GM12878 (cell line): ENCODE data around the gene NAB1. TPM values are rescaled to one million over a fixed set of nuclear protein-coding genes. Genes with fewer than 3 reads are reported as not detected.

Experiments
- ATAC-seq: fragments of 200-7000 bp; cut with Tn5 transposase; 3 replicates; pipeline ENCODE4 v1.9.1; 2020; ENCODE audit warnings: mild to moderate bottlenecking, moderate library complexity
- BruUV-seq: library from RNA; stranded (reverse); fragments of 400-500 nt; replicated peaks from 2 replicates; lab custom pipeline; 2021; lab: Mats Ljungman, UMichigan
- CTCF ChIA-PET: fragments of 300-600 bp; sonication (Branson Sonifier 250); formaldehyde crosslinking; extraction: SDS; loops from one replicate; lab custom pipeline; 2021; ENCODE audit warnings: inconsistent platforms; lab: Yijun Ruan, JAX
- POLR2A ChIA-PET: fragments of 350-600 bp; formaldehyde crosslinking; extraction: SDS; loops from one replicate; lab custom pipeline; 2021; ENCODE audit warnings: inconsistent platforms; lab: Charles Lee
- RAD21 ChIA-PET: fragments of 300-600 bp; sonication (Branson Sonifier 250); formaldehyde crosslinking; loops from one replicate; lab custom pipeline; 2023; ENCODE audit warnings: antibody characterized with exemption; ENCODE audit not compliant: unreplicated experiment; lab: Charles Lee
- SMC1A ChIA-PET: fragments of 300-600 bp; sonication (Branson Sonifier 250); formaldehyde crosslinking; loops from one replicate; lab custom pipeline; 2023; ENCODE audit not compliant: unreplicated experiment, uncharacterized antibody; lab: Charles Lee
- DNase-seq: peaks from one replicate; pipeline ENCODE4 v3.0.0-alpha.2; 2011; ENCODE audit warnings: low read depth, low spot score
- FAIRE-seq: peaks from 3 replicates; lab custom pipeline; 2011; peaks lifted over from hg19 to GRCh38; lab: Jason Lieb, UNC
- H2AFZ ChIP-seq: 2 replicates; pipeline ENCODE4 v1.6.0; 2011; ENCODE audit warnings: low read depth, low read length, control low read depth; ENCODE audit not compliant: control insufficient read depth
- H3K27ac ChIP-seq: 2 replicates; pipeline ENCODE4 v1.5.1; 2011; ENCODE audit warnings: control low read depth; ENCODE audit not compliant: control insufficient read depth, insufficient read depth
- H3K27me3 ChIP-seq, 2 experiments: replicated peaks in 1 of 2; 2 replicates each; pipeline versions ENCODE4 v1.6.0 to v1.6.1; 2011; ENCODE audit warnings: low read length in 1 of 2; ENCODE audit not compliant: control insufficient read depth in 2 of 2, insufficient read depth in 2 of 2
- H3K36me3 ChIP-seq, 2 experiments: 2 replicates each; pipeline ENCODE4 v1.5.1; 2011; ENCODE audit warnings: low read length in 1 of 2; ENCODE audit not compliant: control insufficient read depth in 2 of 2, insufficient read depth in 2 of 2
- H3K4me1 ChIP-seq: 2 replicates; pipeline ENCODE4 v1.6.1; 2011; ENCODE audit warnings: mild to moderate bottlenecking, low read length, moderate library complexity, mixed read lengths; ENCODE audit not compliant: control insufficient read depth, insufficient read depth
- H3K4me2 ChIP-seq: 2 replicates; pipeline ENCODE4 v1.6.0; 2011; ENCODE audit warnings: control low read depth; ENCODE audit not compliant: control insufficient read depth, insufficient read depth
- H3K4me3 ChIP-seq: fragments of 200-600 bp; sonication (generic); 2 replicates; pipeline ENCODE4 v1.5.1; 2016
- H3K79me2 ChIP-seq: 2 replicates; pipeline ENCODE4 v1.6.0; 2011; ENCODE audit warnings: low read length; ENCODE audit not compliant: control insufficient read depth, insufficient read depth
- H3K9ac ChIP-seq: 2 replicates; pipeline ENCODE4 v1.8.0; 2011; ENCODE audit warnings: low read length, control low read depth, mixed read lengths; ENCODE audit not compliant: control insufficient read depth, insufficient read depth
- H3K9me3 ChIP-seq: replicated peaks from 3 replicates; pipeline ENCODE4 v1.5.1; 2011; ENCODE audit warnings: mild to moderate bottlenecking, low read length; ENCODE audit not compliant: control insufficient read depth, insufficient read depth
- H4K20me1 ChIP-seq: 2 replicates; pipeline ENCODE4 v1.6.0; 2011; ENCODE audit not compliant: control insufficient read depth, insufficient read depth
- ASH2L ChIP-seq: fragments of 300-600, 200-600 bp; sonication (generic); IDR thresholded peaks from 2 replicates; pipeline ENCODE4 v1.6.1; 2017; ENCODE audit warnings: low read depth, mild to moderate bottlenecking, borderline replicate concordance
- ATF3 ChIP-seq: IDR thresholded peaks from 2 replicates; pipeline ENCODE4 v1.6.1; 2011; ENCODE audit warnings: low read depth, mild to moderate bottlenecking, low read length, moderate library complexity, borderline replicate concordance; ENCODE audit errors: extremely low read depth
- CBFB ChIP-seq: IDR thresholded peaks from 2 replicates; pipeline ENCODE4 v1.6.1; 2016; ENCODE audit warnings: antibody characterized with exemption, low read depth
- EGR1 ChIP-seq, 2 experiments: IDR thresholded peaks; 1 replicate in 1 of 2; 2 replicates in 1 of 2; pipeline ENCODE4 v1.6.1; 2011 to 2012; ENCODE audit warnings: low read depth in 2 of 2, low read length in 2 of 2, borderline replicate concordance in 1 of 2, mild to moderate bottlenecking in 1 of 2, moderate library complexity in 1 of 2
- IKZF1 ChIP-seq: fragments of 450-650 bp; conservative IDR thresholded peaks from 2 replicates; pipeline ENCODE4 v1.6.1; 2017; ENCODE audit warnings: antibody characterized with exemption, mild to moderate bottlenecking
- POLR2A ChIP-seq: IDR thresholded peaks from 2 replicates; pipeline ENCODE4 v1.6.1; 2011; ENCODE audit warnings: low read depth, mild to moderate bottlenecking, low read length
- RAD51 ChIP-seq: fragments of 450-650 bp; IDR thresholded peaks from 2 replicates; pipeline ENCODE4 v1.6.1; 2016; ENCODE audit warnings: moderate library complexity, mild to moderate bottlenecking, inconsistent platforms
- REST ChIP-seq: IDR thresholded peaks from 2 replicates; pipeline ENCODE4 v1.6.1; 2012; ENCODE audit warnings: mild to moderate bottlenecking, low read depth, low read length
- RUNX3 ChIP-seq: IDR thresholded peaks from 2 replicates; pipeline ENCODE4 v1.6.1; 2012; ENCODE audit warnings: low read length, inconsistent platforms
- ZNF622 ChIP-seq: fragments of 450-650 bp; IDR thresholded peaks from 2 replicates; pipeline ENCODE4 v1.6.1; 2017; ENCODE audit warnings: mild to moderate bottlenecking, inconsistent platforms
- ZZZ3 ChIP-seq: IDR thresholded peaks from 2 replicates; pipeline ENCODE4 v1.6.1; 2011; ENCODE audit warnings: low read depth; ENCODE audit not compliant: control insufficient read depth, insufficient read length
- WGBS: methylation state at CpG from one replicate; pipeline ENCODE4 v1.1.6; 2016; ENCODE audit warnings: low lambda C conversion rate; ENCODE audit not compliant: insufficient replicate concordance, insufficient coverage; ENCODE audit errors: missing lambda C conversion rate; 5-methylcytosine and 5-hydroxymethylcytosine counted together
- in situ Hi-C: fragments of 300-500 bp; cut with MboI; formaldehyde crosslinking; loops from 9 replicates; pipeline ENCODE4 v1.14.3; 2018; ENCODE audit warnings: mixed read lengths
- intact Hi-C: fragments of 100-400 bp; cut with micrococcal nuclease; formaldehyde crosslinking; loops from one replicate; pipeline ENCODE4 v1.14.2; 2022; ENCODE audit not compliant: unreplicated experiment
- polyA plus RNA-seq, 11 experiments: library from polyadenylated mRNA; depleted of rRNA in 4 of 11; unstranded in 6 of 11; stranded (reverse) in 5 of 11; fragments of >200 nt; fragmentation: Nextera tagmentation in 4 of 11; fragmentation: Illumina TruSeq in 1 of 11; extraction: Ambion mirVana in 4 of 11; extraction: Trizol in 1 of 11; gene quantifications; 1 replicate in 1 of 11; 2 replicates in 10 of 11; pipeline versions ENCODE4 v1.2.1 to v1.2.3, GENCODE V29; 2011 to 2016; ENCODE audit warnings: inconsistent platforms in 2 of 11, missing spikeins in 2 of 11, low read depth in 1 of 11
- total RNA-seq, 4 experiments: library from RNA; depleted of rRNA in 3 of 4; stranded (reverse); fragments of >200 nt in 3 of 4; fragmentation: Illumina TruSeq in 1 of 4; extraction: Trizol in 1 of 4; gene quantifications; 2 replicates each; pipeline versions ENCODE4 v1.2.1 to v1.2.3, GENCODE V29; 2013 to 2021
- TF ChIP-seq, protein P1 (sequence below): fragments of 450-650 bp; IDR thresholded peaks from 2 replicates; pipeline ENCODE4 v1.6.1; 2014; ENCODE audit warnings: mild to moderate bottlenecking
- TF ChIP-seq, protein P2 (sequence below): fragments of 450-650 bp; conservative IDR thresholded peaks from 2 replicates; pipeline ENCODE4 v1.6.1; 2017; ENCODE audit warnings: mild to moderate bottlenecking, moderate library complexity

The NAB1 gene
- total and polyA plus RNA-seq, 10 of the 15 experiments (the other 5 are each of a cell fraction or from before 2014, with no cell fraction given): 4.5 to 39.6 (median 23.0) TPM

DNA sequence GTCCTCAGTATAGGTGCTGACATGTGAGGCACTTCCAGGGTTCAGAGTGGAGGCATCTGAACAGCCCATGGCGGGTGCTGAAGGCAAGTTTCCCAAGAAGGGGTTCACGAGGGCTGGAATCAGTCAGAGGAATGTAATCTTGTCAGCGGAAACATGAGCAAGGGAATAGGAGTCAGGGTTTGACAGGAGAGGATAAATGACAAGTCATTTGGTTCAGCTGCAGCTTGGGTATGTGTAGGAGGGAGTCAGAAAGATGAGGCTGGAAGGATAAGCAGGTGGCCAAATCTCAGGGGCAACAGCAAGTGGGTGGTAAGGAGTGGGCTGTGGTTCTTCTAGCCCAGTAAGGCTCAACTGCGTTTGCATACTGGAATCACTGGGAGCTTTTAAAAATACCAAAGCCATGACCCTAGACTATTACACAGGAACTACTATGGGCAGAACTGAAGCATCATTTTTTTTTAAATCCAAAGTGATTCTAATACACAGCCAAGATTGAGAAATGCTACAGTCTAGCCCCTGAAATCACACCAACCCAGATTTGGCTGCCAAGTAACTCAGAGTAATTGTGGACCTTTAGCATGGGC lies 41.8 kb upstream of the NAB1 start:
- no peaks in the 10 kb centered on the region for H3K27me3 ChIP-seq
- 47% methylated on average over 4 of the region's 4 CpGs for WGBS
- ChIA-PET SMC1A (interaction anchor here (0.6 to 2.3 kb wide), 9 partner anchors 19 to 263 kb away, joined by 3 to 10 read pairs (median 4); no protein-coding TSS in a partner anchor), CTCF (interaction anchor here (0.8 to 1.6 kb wide), 6 partner anchors 12 to 74 kb away, joined by 3 to 5 read pairs (median 3); no protein-coding TSS in a partner anchor), POLR2A (interaction anchor here (2.1 kb wide), 1 partner anchor 72 kb away, joined by 10 read pairs; no protein-coding TSS in a partner anchor), RAD21 (interaction anchor here (1.1 to 3.2 kb wide), 7 partner anchors 24 to 73 kb away, joined by 3 to 20 read pairs (median 6); no protein-coding TSS in a partner anchor)
- no TSS peak for BruUV-seq
- no peak overlapping the region for H3K27ac ChIP-seq
- no peaks in the 10 kb centered on the region for H3K79me2 ChIP-seq
- ATAC-seq (peak; percentile 19; the same call in 1 of the 3 replicates), DNase-seq (no peak), FAIRE-seq (no peak)
- no peaks in the 10 kb centered on the region for H4K20me1 ChIP-seq
- in situ Hi-C loops: no loop called here
- no peaks in the 10 kb centered on the region for H3K9me3 ChIP-seq
- H3K4me2 ChIP-seq: peak overlapping the region; percentile 7; the same call in 1 of the 2 replicates
- no peak overlapping the region for H2AFZ ChIP-seq
- peaks cover 15% of the 10 kb centered on the region for H3K4me1 ChIP-seq
- no peak overlapping the region for H3K4me3 ChIP-seq
- intact Hi-C loops: no loop called here
- H3K36me3 ChIP-seq: no peaks in the 10 kb centered on the region
- no peak overlapping the region for H3K9ac ChIP-seq
- no peak for TF ChIP-seq ASH2L
- 0 out of 2 replicates have a peak, but pooled peaks have one; percentile 19 for TF ChIP-seq RUNX3
- TF ChIP-seq, protein P1, sequence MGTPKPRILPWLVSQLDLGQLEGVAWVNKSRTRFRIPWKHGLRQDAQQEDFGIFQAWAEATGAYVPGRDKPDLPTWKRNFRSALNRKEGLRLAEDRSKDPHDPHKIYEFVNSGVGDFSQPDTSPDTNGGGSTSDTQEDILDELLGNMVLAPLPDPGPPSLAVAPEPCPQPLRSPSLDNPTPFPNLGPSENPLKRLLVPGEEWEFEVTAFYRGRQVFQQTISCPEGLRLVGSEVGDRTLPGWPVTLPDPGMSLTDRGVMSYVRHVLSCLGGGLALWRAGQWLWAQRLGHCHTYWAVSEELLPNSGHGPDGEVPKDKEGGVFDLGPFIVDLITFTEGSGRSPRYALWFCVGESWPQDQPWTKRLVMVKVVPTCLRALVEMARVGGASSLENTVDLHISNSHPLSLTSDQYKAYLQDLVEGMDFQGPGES: no peak
- TF ChIP-seq, protein P2, sequence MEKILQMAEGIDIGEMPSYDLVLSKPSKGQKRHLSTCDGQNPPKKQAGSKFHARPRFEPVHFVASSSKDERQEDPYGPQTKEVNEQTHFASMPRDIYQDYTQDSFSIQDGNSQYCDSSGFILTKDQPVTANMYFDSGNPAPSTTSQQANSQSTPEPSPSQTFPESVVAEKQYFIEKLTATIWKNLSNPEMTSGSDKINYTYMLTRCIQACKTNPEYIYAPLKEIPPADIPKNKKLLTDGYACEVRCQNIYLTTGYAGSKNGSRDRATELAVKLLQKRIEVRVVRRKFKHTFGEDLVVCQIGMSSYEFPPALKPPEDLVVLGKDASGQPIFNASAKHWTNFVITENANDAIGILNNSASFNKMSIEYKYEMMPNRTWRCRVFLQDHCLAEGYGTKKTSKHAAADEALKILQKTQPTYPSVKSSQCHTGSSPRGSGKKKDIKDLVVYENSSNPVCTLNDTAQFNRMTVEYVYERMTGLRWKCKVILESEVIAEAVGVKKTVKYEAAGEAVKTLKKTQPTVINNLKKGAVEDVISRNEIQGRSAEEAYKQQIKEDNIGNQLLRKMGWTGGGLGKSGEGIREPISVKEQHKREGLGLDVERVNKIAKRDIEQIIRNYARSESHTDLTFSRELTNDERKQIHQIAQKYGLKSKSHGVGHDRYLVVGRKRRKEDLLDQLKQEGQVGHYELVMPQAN: no peak
- TF ChIP-seq IKZF1: peak; percentile 32; the same call in 1 of the 2 replicates
- no peak for TF ChIP-seq ATF3
- TF ChIP-seq REST: no peak
- no peak for TF ChIP-seq POLR2A
- TF ChIP-seq RAD51: no peak
- TF ChIP-seq CBFB: no peak
- TF ChIP-seq EGR1 (IDR thresholded peaks at IDR 0.05; ENCODE audit: borderline replicate concordance in 1 of 2, low read depth in 2 of 2, low read length in 2 of 2): no peak
- TF ChIP-seq ZNF622: no peak
- no peak for TF ChIP-seq ZZZ3
